K562 (cell line): ENCODE results near the gene MRPL52.

ENCODE experiments used
- CAMTA2 ChIP-seq: fragments of 250-450 bp; sonication (Bioruptor Pico); conservative IDR thresholded peaks from 2 replicates; pipeline ENCODE4 v1.5.1; 2022
- CTCF ChIP-seq, 3 experiments: IDR thresholded peaks in 2 of 3; conservative IDR thresholded peaks in 1 of 3; 2 replicates each; pipeline ENCODE4 v1.5.1; 2011 to 2012; ENCODE audit warnings: low read length in 3 of 3, mild to moderate bottlenecking in 3 of 3, control low read depth in 2 of 3, improper control_type of control experiment in 1 of 3, inconsistent platforms in 1 of 3, low read depth in 1 of 3, mixed read lengths in 1 of 3, moderate library complexity in 1 of 3; ENCODE audit not compliant: insufficient read depth in 2 of 3
- HDAC2 ChIP-seq: fragments of 450-650 bp; IDR thresholded peaks from 2 replicates; pipeline ENCODE4 v1.6.1; 2016; ENCODE audit warnings: mild to moderate bottlenecking
- POLR2AphosphoS5 ChIP-seq: IDR thresholded peaks from 2 replicates; pipeline ENCODE4 v1.6.1; 2011; ENCODE audit warnings: mild to moderate bottlenecking, low read depth, low read length, moderate library complexity; ENCODE audit not compliant: control insufficient read depth, insufficient read depth
- RBM25 ChIP-seq: fragments of 200-400 bp; formaldehyde crosslinking; IDR thresholded peaks from 2 replicates; pipeline ENCODE4 v1.6.1; 2018; ENCODE audit warnings: low read length, low read depth, moderate library complexity; ENCODE audit not compliant: severe bottlenecking
- RFX5 ChIP-seq: IDR thresholded peaks from 2 replicates; pipeline ENCODE4 v1.6.1; 2011; ENCODE audit warnings: low read depth, mild to moderate bottlenecking, improper control_type of control experiment, low read length
- TOE1 ChIP-seq, 2 experiments: fragments of 450-650 bp in 1 of 2; sonication (generic) in 1 of 2; formaldehyde crosslinking in 1 of 2; IDR thresholded peaks; 2 replicates each; pipeline versions ENCODE4 v1.7.1 to v1.8.0; 2016 to 2022; ENCODE audit warnings: borderline replicate concordance in 2 of 2, mild to moderate bottlenecking in 2 of 2, antibody characterized with exemption in 1 of 2, inconsistent platforms in 1 of 2, low read depth in 1 of 2, missing genetic modification reagents in 1 of 2, moderate library complexity in 1 of 2
- ZNF239 ChIP-seq: fragments of 250-450 bp; sonication (Bioruptor Pico); IDR thresholded peaks from 2 replicates; pipeline ENCODE4 v1.4.0; 2020; ENCODE audit warnings: mild to moderate bottlenecking
- ZNF449 ChIP-seq: fragments of 250-450 bp; sonication (Bioruptor Pico); IDR thresholded peaks from 2 replicates; pipeline ENCODE4 v1.8.0; 2022; ENCODE audit warnings: moderate library complexity, mild to moderate bottlenecking, inconsistent platforms
- ZNF561 ChIP-seq: fragments of 450-650 bp; formaldehyde crosslinking; conservative IDR thresholded peaks from 2 replicates; pipeline ENCODE4 v1.4.0; 2020; ENCODE audit warnings: mild to moderate bottlenecking, moderate library complexity
- ZNF785 ChIP-seq: fragments of 250-450 bp; sonication (Bioruptor Pico); IDR thresholded peaks from 2 replicates; pipeline ENCODE4 v1.4.0; 2020; ENCODE audit warnings: mild to moderate bottlenecking

DNA sequence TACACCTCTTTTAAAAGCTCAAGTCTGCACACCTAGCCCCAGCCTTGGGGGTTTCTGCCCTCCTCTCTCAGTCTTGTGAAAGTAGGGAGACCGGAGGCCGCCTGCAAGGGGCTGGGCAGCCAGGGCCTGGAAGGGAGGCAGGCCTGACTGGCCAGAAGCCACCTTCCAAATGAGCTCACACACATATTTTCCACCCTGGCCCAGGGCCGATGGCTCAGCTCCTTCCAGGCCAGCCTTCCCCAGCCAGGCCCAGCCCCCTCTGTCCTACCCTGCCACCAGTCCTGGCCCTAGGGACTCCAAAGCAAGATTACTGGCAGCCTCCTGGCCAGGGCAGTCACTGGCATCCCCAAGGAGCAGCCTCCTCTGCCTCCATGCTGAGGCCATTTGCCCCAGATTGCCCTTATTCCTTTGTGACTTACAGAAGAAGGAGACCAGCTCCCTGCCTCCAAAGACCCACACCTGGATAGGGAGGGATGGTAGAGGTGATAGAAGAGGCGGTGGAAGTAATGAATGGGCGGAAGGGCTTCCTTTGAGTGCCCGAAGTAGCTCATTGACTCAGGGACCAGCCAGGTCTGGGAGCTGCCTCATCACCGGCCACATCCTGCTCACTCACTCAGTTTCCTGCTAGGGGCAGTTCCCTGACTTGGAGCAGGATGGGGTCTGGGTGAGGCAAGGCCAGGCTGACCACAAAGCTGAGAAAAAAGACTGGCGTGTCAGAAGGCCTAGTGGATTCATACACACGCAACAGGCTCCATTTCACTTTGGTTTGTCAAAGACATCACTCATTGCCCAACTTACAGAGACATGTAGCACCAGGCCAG lies 21.5 kb downstream of the MRPL52 start:
- TF ChIP-seq ZNF785 (CRISPR knock-in tag) (no peak), RFX5 (no peak), CTCF (IDR thresholded peaks at IDR 0.05 in 2 of 3, conservative IDR thresholded peaks at IDR 0.05 in 1 of 3; ENCODE audit: insufficient read depth in 2 of 3, low read depth in 1 of 3, low read length in 3 of 3) (no peak), POLR2AphosphoS5 (no peak), HDAC2 (no peak), TOE1 (IDR thresholded peaks at IDR 0.05; ENCODE audit: borderline replicate concordance) (no peak), TOE1 (CRISPR knock-in tag; IDR thresholded peaks at IDR 0.05; ENCODE audit: borderline replicate concordance, low read depth) (no peak), CAMTA2 (no peak), ZNF239 (CRISPR knock-in tag) (no peak), ZNF561 (CRISPR knock-in tag) (no peak), RBM25 (no peak), ZNF449 (no peak)
